ENCODE measurements around the gene FAM83C.

DNA sequence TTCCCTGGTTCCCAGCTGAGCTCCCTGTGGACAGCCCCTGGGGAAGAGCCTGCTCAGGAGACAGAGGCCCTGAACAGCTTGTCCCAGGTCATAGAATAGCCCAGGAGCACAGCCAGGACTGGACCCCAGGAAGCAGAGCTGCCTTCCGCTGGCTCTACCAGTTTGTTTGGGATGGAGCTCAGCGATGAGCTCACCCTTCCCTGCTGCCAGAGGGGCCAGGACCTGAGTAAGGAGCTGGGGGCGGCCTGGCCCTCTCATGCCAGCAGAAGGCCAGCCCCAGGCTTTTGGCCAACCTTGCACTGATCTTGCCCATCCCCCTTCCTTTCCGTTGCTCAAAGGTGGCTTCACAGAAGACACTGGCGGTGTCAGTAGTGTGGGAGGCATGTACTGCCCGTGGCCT is 31.8 kb downstream of the FAM83C start:
- TF ChIP-seq, protein P1, sequence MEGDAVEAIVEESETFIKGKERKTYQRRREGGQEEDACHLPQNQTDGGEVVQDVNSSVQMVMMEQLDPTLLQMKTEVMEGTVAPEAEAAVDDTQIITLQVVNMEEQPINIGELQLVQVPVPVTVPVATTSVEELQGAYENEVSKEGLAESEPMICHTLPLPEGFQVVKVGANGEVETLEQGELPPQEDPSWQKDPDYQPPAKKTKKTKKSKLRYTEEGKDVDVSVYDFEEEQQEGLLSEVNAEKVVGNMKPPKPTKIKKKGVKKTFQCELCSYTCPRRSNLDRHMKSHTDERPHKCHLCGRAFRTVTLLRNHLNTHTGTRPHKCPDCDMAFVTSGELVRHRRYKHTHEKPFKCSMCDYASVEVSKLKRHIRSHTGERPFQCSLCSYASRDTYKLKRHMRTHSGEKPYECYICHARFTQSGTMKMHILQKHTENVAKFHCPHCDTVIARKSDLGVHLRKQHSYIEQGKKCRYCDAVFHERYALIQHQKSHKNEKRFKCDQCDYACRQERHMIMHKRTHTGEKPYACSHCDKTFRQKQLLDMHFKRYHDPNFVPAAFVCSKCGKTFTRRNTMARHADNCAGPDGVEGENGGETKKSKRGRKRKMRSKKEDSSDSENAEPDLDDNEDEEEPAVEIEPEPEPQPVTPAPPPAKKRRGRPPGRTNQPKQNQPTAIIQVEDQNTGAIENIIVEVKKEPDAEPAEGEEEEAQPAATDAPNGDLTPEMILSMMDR (conservative IDR thresholded peaks at IDR 0.05; ENCODE audit: low read length) = no peak
- TF ChIP-seq EZH2phosphoT487 (IDR thresholded peaks at IDR 0.05; ENCODE audit: borderline replicate concordance, low read depth, low read length) = no peak

Measured in OCI-LY7 (cell line).